ENCODE measurements around the gene PCNX1. TPM values are rescaled to one million over a fixed set of nuclear protein-coding genes. Genes with fewer than 3 reads are reported as not detected.

Gene PCNX1
- total RNA-seq, 2 experiments from 2014 or later: 32.7 to 42.6 TPM

GRCh38 chr14:70947739-70948138 is 40.5 kb downstream of the PCNX1 start:
- Mint-ChIP-seq H3K36me3 (ENCODE audit: low read depth) (peaks cover 63% of the 10 kb centered on the region), H3K4me1 (ENCODE audit: low read depth) (peaks cover 23% of the 10 kb centered on the region)
- ATAC-seq: no peak

GRCh38 chr14:70952485-70952884 is 45.2 kb downstream of the PCNX1 start:
- Mint-ChIP-seq H3K27ac (no peak overlapping the region), H3K27me3 (no peaks in the 10 kb centered on the region), H3K4me1 (ENCODE audit: low read depth) (peaks cover 33% of the 10 kb centered on the region), H3K4me3 (no peak overlapping the region), H3K9me3 (peaks cover 8% of the 10 kb centered on the region), H3K36me3 (ENCODE audit: low read depth) (peaks cover 27% of the 10 kb centered on the region)
- DNase-seq (no peak), ATAC-seq (no peak)
- no peak for TF ChIP-seq CTCF (IDR thresholded peaks at IDR 0.05)
- ChIA-PET CTCF (interaction anchor here (0.7 to 7.4 kb wide), 14 partner anchors 9 to 133 kb away, joined by 3 to 98 read pairs (median 5); partner anchors contain the start of gene PCNX1), POLR2A (interaction anchor here (0.9 kb wide), 1 partner anchor 8 kb away, joined by 3 read pairs; no protein-coding TSS in a partner anchor)
- intact Hi-C loops (cut with micrococcal nuclease): no loop called here

More at GRCh38 chr14:70947739-70948138, 40.5 kb downstream of the PCNX1 start:
- peaks cover 37% of the 10 kb centered on the region for H3K9me3 Mint-ChIP-seq
- CTCF ChIA-PET: interaction anchor here (1.3 to 2.7 kb wide), 2 partner anchors 41 to 130 kb away, joined by 4 to 12 read pairs; partner anchors contain the start of gene PCNX1
- no peak for DNase-seq
- H3K4me3 Mint-ChIP-seq: no peak overlapping the region
- no peak for TF ChIP-seq CTCF (IDR thresholded peaks at IDR 0.05)
- POLR2A ChIA-PET: interaction anchor here (1.2 kb wide), 1 partner anchor 41 kb away, joined by 5 read pairs; the partner anchor contains the start of gene PCNX1
- peak overlapping the region; percentile 6 for H3K27ac Mint-ChIP-seq
- no peaks in the 10 kb centered on the region for H3K27me3 Mint-ChIP-seq
- intact Hi-C loops (cut with micrococcal nuclease): no loop called here

GRCh38 chr14:70954068-70954467 is 46.8 kb downstream of the PCNX1 start:
- Mint-ChIP-seq H3K27ac (peak overlapping the region; percentile 2), H3K36me3 (ENCODE audit: low read depth) (peaks cover 20% of the 10 kb centered on the region), H3K4me3 (no peak overlapping the region), H3K9me3 (no peaks in the 10 kb centered on the region), H3K4me1 (ENCODE audit: low read depth) (peaks cover 35% of the 10 kb centered on the region), H3K27me3 (no peaks in the 10 kb centered on the region)
- no peak for TF ChIP-seq CTCF (IDR thresholded peaks at IDR 0.05)
- DNase-seq (no peak), ATAC-seq (no peak)
- intact Hi-C loops (cut with micrococcal nuclease): no loop called here
- ChIA-PET POLR2A (interaction anchor here (2.2 to 2.5 kb wide), 2 partner anchors 47 to 49 kb away, joined by 7 to 8 read pairs; partner anchors contain the start of gene PCNX1), CTCF (interaction anchor here (1.4 to 7.4 kb wide), 11 partner anchors 13 to 134 kb away, joined by 5 to 98 read pairs (median 21); partner anchors contain the start of gene PCNX1)

- ATAC-seq (peak; percentile 80), DNase-seq (peak; percentile 58)
- H3K4me1 Mint-ChIP-seq (ENCODE audit: low read depth): peaks cover 37% of the 10 kb centered on the region
- H3K27me3 Mint-ChIP-seq: no peaks in the 10 kb centered on the region
- H3K27ac Mint-ChIP-seq: no peak overlapping the region
- CTCF ChIA-PET: interaction anchor here (0.6 to 7.4 kb wide), 33 partner anchors 9 to 313 kb away, joined by 3 to 98 read pairs (median 4); partner anchors contain the start of gene PCNX1
- intact Hi-C loops (cut with micrococcal nuclease): loop anchor here (5.0 kb wide), 1 partner anchor 49 kb away; the partner anchor contains the start of gene PCNX1
- peak; percentile 78 for TF ChIP-seq CTCF (IDR thresholded peaks at IDR 0.05)
- POLR2A ChIA-PET: interaction anchor here (1.0 to 2.5 kb wide), 3 partner anchors 14 to 137 kb away, joined by 3 to 7 read pairs (median 3); no protein-coding TSS in a partner anchor
- no peak overlapping the region for H3K4me3 Mint-ChIP-seq
- peaks cover 17% of the 10 kb centered on the region for H3K36me3 Mint-ChIP-seq (ENCODE audit: low read depth)
- no peaks in the 10 kb centered on the region for H3K9me3 Mint-ChIP-seq
Measured at GRCh38 chr14:70955543-70956480, 48.6 kb downstream of the PCNX1 start.

Data from activated CD8-positive, alpha-beta T cell treated with anti-CD3 and anti-CD28 coated beads for 36 hours (primary cell).